Astrocyte (in vitro differentiated cells and primary cell): ENCODE measurements around the gene TRMT61A.

Experiments
- EZH2 ChIP-seq: IDR thresholded peaks from 2 replicates; pipeline ENCODE4 v1.6.1; 2012; ENCODE audit warnings: mild to moderate bottlenecking, low read length, inconsistent platforms; ENCODE audit not compliant: insufficient read depth
- TF ChIP-seq, protein P1 (sequence below): IDR thresholded peaks from 2 replicates; pipeline ENCODE4 v1.5.1; 2011; ENCODE audit warnings: low read depth, mild to moderate bottlenecking, inconsistent platforms, low read length, moderate library complexity; ENCODE audit not compliant: insufficient read depth

GRCh38 chr14:103528146-103528586, 830 bp upstream of the TRMT61A start:
- TF ChIP-seq, protein P1, sequence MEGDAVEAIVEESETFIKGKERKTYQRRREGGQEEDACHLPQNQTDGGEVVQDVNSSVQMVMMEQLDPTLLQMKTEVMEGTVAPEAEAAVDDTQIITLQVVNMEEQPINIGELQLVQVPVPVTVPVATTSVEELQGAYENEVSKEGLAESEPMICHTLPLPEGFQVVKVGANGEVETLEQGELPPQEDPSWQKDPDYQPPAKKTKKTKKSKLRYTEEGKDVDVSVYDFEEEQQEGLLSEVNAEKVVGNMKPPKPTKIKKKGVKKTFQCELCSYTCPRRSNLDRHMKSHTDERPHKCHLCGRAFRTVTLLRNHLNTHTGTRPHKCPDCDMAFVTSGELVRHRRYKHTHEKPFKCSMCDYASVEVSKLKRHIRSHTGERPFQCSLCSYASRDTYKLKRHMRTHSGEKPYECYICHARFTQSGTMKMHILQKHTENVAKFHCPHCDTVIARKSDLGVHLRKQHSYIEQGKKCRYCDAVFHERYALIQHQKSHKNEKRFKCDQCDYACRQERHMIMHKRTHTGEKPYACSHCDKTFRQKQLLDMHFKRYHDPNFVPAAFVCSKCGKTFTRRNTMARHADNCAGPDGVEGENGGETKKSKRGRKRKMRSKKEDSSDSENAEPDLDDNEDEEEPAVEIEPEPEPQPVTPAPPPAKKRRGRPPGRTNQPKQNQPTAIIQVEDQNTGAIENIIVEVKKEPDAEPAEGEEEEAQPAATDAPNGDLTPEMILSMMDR: no peak
- no peak for TF ChIP-seq EZH2
